GM12878 (cell line): Measurements from ENCODE around the gene RDH5. TPM values are rescaled to one million over a fixed set of nuclear protein-coding genes. Genes with fewer than 3 reads are reported as not detected.
A peak's percentile ranks its signal among the peaks of the same experiment; 100 is the strongest.

ENCODE experiments used
- CBX3 ChIP-seq: fragments of 200-600 bp; sonication (generic); IDR thresholded peaks from 2 replicates; pipeline ENCODE4 v1.6.1; 2016; ENCODE audit warnings: low read depth, borderline replicate concordance
- CHD1 ChIP-seq: IDR thresholded peaks from 2 replicates; pipeline ENCODE4 v1.6.1; 2012; ENCODE audit warnings: low read depth, low read length, improper control_type of control experiment
- CREM ChIP-seq: IDR thresholded peaks from 2 replicates; pipeline ENCODE4 v1.6.1; 2014; ENCODE audit warnings: antibody characterized with exemption, low read depth
- CUX1 ChIP-seq: IDR thresholded peaks from 2 replicates; pipeline ENCODE4 v1.6.1; 2012; ENCODE audit warnings: improper control_type of control experiment, low read depth, low read length; ENCODE audit not compliant: insufficient replicate concordance
- E2F4 ChIP-seq: IDR thresholded peaks from 2 replicates; pipeline ENCODE4 v1.6.1; 2012; ENCODE audit warnings: low read depth, low read length, improper control_type of control experiment
- E2F8 ChIP-seq: fragments of 450-650 bp; IDR thresholded peaks from 2 replicates; pipeline ENCODE4 v1.6.1; 2018; ENCODE audit warnings: mild to moderate bottlenecking, low read depth, moderate library complexity; ENCODE audit not compliant: partially characterized antibody
- EP300 ChIP-seq, 2 experiments: fragments of 150-350 bp in 1 of 2; IDR thresholded peaks; 2 replicates each; pipeline ENCODE4 v1.6.1; 2011 to 2012; ENCODE audit warnings: low read depth in 2 of 2, low read length in 2 of 2, borderline replicate concordance in 1 of 2, improper control_type of control experiment in 1 of 2, inconsistent platforms in 1 of 2; ENCODE audit not compliant: control insufficient read depth in 1 of 2
- FOXM1 ChIP-seq: IDR thresholded peaks from 2 replicates; pipeline ENCODE4 v1.6.1; 2012; ENCODE audit warnings: low read depth, mild to moderate bottlenecking, inconsistent platforms, low read length, moderate library complexity
- HSF1 ChIP-seq: fragments of 150-350 bp; IDR thresholded peaks from 2 replicates; pipeline ENCODE4 v1.6.1; 2014; ENCODE audit warnings: mild to moderate bottlenecking, low read depth, low read length
- KLF5 ChIP-seq: fragments of 450-650 bp; IDR thresholded peaks from 2 replicates; pipeline ENCODE4 v1.6.1; 2014; ENCODE audit warnings: mild to moderate bottlenecking; ENCODE audit not compliant: partially characterized antibody
- POLR2A ChIP-seq: IDR thresholded peaks from 2 replicates; pipeline ENCODE4 v1.6.1; 2011; ENCODE audit warnings: low read depth, mild to moderate bottlenecking, low read length
- POLR2AphosphoS2 ChIP-seq: IDR thresholded peaks from 2 replicates; pipeline ENCODE4 v1.6.1; 2011; ENCODE audit warnings: low read depth, mild to moderate bottlenecking, low read length, improper control_type of control experiment, moderate library complexity
- RBBP5 ChIP-seq: fragments of 200-600 bp; sonication (generic); conservative IDR thresholded peaks from 2 replicates; pipeline ENCODE4 v1.6.1; 2016
- RCOR1 ChIP-seq: conservative IDR thresholded peaks from 2 replicates; pipeline ENCODE4 v1.6.1; 2012; ENCODE audit warnings: low read depth, low read length, improper control_type of control experiment
- RELB ChIP-seq: fragments of 450-650 bp; IDR thresholded peaks from 2 replicates; pipeline ENCODE4 v1.6.1; 2017; ENCODE audit warnings: low read depth, mild to moderate bottlenecking, moderate library complexity
- STAT3 ChIP-seq: IDR thresholded peaks from 2 replicates; pipeline ENCODE4 v1.6.1; 2011; ENCODE audit warnings: low read depth, low read length, improper control_type of control experiment
- ZNF24 ChIP-seq: fragments of 450-650 bp; IDR thresholded peaks from 2 replicates; pipeline ENCODE4 v1.6.1; 2017; ENCODE audit warnings: antibody characterized with exemption, mild to moderate bottlenecking
- polyA plus RNA-seq, 11 experiments: library from polyadenylated mRNA; depleted of rRNA in 4 of 11; unstranded in 6 of 11; stranded (reverse) in 5 of 11; fragments of >200 nt; fragmentation: Nextera tagmentation in 4 of 11; fragmentation: Illumina TruSeq in 1 of 11; extraction: Ambion mirVana in 4 of 11; extraction: Trizol in 1 of 11; gene quantifications; 1 replicate in 1 of 11; 2 replicates in 10 of 11; pipeline versions ENCODE4 v1.2.1 to v1.2.3, GENCODE V29; 2011 to 2016; ENCODE audit warnings: inconsistent platforms in 2 of 11, missing spikeins in 2 of 11, low read depth in 1 of 11
- total RNA-seq, 4 experiments: library from RNA; depleted of rRNA in 3 of 4; stranded (reverse); fragments of >200 nt in 3 of 4; fragmentation: Illumina TruSeq in 1 of 4; extraction: Trizol in 1 of 4; gene quantifications; 2 replicates each; pipeline versions ENCODE4 v1.2.1 to v1.2.3, GENCODE V29; 2013 to 2021
- TF ChIP-seq, protein P1 (sequence below): IDR thresholded peaks from 2 replicates; pipeline ENCODE4 v1.6.1; 2011; ENCODE audit warnings: low read depth, low read length, improper control_type of control experiment, borderline replicate concordance

The RDH5 gene
- total and polyA plus RNA-seq, 10 of the 15 experiments (the other 5 are each of a cell fraction or from before 2014, with no cell fraction given) = 2.6 to 11.6 (median 7.3) TPM

GRCh38 chr12:55673638-55674037 lies 46.6 kb upstream of the RDH5 start (continued):
- TF ChIP-seq CUX1 (no peak), CREM (no peak), CBX3 (no peak), STAT3 (no peak), RCOR1 (no peak), FOXM1 (no peak), POLR2AphosphoS2 (no peak), CHD1 (no peak), KLF5 (no peak), RBBP5 (no peak), RELB (peak; percentile 35; the same call in 1 of the 2 replicates), E2F8 (no peak), ZNF24 (no peak), EP300 (IDR thresholded peaks at IDR 0.05; ENCODE audit: borderline replicate concordance in 1 of 2, control insufficient read depth in 1 of 2, low read depth in 2 of 2, low read length in 2 of 2) (no peak), HSF1 (no peak), POLR2A (peak; percentile 43; the same call in 1 of the 2 replicates), E2F4 (no peak)
- TF ChIP-seq, protein P1, sequence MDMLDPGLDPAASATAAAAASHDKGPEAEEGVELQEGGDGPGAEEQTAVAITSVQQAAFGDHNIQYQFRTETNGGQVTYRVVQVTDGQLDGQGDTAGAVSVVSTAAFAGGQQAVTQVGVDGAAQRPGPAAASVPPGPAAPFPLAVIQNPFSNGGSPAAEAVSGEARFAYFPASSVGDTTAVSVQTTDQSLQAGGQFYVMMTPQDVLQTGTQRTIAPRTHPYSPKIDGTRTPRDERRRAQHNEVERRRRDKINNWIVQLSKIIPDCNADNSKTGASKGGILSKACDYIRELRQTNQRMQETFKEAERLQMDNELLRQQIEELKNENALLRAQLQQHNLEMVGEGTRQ = no peak
